GM10266 (cell line): ENCODE data around the gene TUBA1B.
"Not testable (repeated sequence)": the region's sequence is repeated elsewhere in the genome, so short reads cannot be mapped to it uniquely, and the experiment has no call there.

Source experiments
- DNase-seq: peaks from one replicate; pipeline ENCODE4 v3.0.0; 2012; ENCODE audit errors: extremely low spot score
- TF ChIP-seq, protein P1 (sequence below): IDR thresholded peaks from 2 replicates; pipeline ENCODE4 v1.5.1; 2012; ENCODE audit warnings: mild to moderate bottlenecking, low read depth; ENCODE audit not compliant: control insufficient read depth, insufficient read depth; ENCODE audit errors: missing control alignments

The TUBA1B gene

DNA sequence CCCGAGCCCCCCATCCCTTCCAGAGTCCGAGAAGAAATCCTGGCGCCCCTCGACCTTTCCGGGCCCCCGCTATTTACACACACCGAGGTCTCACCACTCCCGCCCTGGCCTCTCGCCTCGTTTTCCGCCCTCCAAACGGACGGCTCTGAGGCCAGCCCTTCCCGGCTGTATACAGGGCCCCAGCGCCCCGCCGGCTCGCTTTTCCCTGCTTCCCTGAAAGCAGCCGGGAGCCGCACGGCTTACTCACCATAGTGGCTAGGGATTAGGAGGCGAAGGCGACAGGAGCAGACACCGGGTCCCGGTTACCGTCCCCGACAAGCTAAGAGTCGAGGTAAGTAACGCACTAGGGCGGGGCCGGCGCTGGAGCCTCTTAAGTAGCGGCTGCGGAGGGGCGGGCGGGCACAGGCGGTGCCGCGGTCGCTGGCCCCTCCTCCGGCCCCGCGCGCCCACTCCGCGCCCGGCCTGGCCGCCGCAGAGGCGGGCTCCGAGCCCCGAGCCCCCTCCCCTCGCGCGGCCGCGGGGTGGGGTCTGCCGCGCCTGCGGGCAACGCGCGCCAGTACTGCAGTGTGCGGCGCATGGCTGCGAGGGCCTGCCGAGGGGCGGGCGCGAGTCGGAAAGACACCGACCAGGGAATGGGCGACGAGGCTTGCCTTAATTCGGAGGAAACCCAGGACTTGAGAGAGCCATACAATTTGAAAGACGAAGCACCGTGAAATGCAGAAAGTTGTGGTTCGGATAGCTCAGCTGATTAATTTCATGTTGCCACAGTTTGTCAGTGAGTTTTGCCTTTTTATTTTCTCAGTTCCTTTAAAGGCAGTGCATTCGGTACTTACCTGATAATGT is at the start of gene TUBA1B:
Gene TUBA1B, minus strand, starts transcription at position 345 of the 843 bp plus-strand sequence. Its CDS starts 95 bp downstream, at position 250.
- DNase-seq, result peak; percentile 97

DNA sequence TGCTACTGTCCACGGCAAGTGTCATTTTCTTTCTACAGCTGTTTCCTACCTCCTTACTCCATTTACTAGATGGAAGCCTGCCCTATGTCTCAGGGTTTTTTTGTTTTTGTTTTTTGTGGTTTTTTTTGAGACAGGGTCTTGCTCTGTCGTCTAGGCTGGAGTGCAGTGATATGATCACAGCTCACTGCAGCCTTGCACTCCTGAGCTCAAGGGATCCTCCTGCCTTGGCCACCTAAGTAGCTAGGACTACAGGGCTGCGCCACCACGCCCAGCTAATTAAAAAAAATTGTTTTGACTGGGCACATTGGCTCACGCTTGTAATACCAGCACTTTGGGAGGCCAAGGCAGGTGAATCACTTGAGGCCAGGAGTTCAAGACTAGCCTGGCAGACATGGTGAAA is 43.0 kb upstream of the TUBA1B start:
- no peak for DNase-seq
- TF ChIP-seq, protein P1, sequence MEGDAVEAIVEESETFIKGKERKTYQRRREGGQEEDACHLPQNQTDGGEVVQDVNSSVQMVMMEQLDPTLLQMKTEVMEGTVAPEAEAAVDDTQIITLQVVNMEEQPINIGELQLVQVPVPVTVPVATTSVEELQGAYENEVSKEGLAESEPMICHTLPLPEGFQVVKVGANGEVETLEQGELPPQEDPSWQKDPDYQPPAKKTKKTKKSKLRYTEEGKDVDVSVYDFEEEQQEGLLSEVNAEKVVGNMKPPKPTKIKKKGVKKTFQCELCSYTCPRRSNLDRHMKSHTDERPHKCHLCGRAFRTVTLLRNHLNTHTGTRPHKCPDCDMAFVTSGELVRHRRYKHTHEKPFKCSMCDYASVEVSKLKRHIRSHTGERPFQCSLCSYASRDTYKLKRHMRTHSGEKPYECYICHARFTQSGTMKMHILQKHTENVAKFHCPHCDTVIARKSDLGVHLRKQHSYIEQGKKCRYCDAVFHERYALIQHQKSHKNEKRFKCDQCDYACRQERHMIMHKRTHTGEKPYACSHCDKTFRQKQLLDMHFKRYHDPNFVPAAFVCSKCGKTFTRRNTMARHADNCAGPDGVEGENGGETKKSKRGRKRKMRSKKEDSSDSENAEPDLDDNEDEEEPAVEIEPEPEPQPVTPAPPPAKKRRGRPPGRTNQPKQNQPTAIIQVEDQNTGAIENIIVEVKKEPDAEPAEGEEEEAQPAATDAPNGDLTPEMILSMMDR, result no peak

More for the DNA sequence above, at the start of gene TUBA1B:
- TF ChIP-seq, protein P1, result no peak

DNA sequence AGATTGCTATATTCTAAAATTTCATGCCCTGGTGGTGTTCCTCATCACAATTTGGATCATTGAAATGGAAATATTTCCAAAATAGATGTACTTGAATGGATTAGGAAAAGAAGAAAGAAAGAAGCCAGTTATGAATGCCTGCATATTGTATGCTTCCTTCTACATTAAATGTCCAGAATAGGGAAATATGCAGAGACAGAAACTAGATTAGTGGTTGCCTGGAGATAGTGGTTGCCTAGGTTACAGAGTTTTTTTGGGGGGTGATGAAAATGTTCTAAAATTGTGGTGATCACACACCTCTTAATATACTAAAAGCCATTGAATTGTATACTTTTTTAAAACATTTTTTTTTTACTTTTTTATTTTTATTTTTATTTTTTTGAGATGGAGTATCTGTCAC is 39.7 kb upstream of the TUBA1B start:
- TF ChIP-seq, protein P1, result no peak
- no peak for DNase-seq

DNA sequence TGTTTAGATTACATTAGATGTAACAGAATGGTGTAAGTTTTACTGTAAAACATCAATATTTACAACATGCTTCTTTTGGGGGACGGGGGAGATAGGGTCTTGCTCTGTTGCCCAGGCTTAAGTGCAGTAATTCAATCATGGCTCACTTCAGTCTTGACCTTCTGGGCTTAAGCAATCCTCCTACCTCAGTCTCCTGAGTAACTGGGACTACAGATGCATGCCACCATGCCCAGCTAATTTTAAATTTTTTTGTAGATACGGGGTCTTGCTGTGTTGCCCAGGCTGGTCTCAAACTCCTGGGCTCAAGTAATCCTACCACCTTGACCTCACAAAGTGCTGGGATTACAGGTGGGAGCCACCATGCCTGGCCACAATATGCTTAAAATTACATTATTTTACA is 33.9 kb upstream of the TUBA1B start:
- TF ChIP-seq, protein P1, result no peak
- no peak for DNase-seq

DNA sequence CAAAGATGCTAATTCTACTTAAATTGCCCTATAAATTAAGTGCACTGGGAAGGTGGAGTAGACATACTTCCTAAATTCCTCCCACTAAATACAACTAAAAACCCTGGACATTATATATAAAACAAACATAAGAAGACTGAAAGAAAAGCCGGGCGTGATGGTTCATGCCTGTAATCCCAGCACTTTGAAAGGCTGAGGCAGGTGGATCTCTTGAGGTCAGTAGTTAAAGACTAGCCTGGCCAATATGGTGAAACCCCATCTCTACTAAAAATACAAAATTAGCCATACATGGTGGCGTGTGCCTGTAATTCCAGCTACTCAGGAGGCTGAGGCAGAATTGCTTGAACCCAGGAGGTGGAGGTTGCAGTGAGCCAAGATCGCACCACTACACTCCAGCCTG is 30.7 kb upstream of the TUBA1B start:
- DNase-seq, result not testable (repeated sequence)

DNA sequence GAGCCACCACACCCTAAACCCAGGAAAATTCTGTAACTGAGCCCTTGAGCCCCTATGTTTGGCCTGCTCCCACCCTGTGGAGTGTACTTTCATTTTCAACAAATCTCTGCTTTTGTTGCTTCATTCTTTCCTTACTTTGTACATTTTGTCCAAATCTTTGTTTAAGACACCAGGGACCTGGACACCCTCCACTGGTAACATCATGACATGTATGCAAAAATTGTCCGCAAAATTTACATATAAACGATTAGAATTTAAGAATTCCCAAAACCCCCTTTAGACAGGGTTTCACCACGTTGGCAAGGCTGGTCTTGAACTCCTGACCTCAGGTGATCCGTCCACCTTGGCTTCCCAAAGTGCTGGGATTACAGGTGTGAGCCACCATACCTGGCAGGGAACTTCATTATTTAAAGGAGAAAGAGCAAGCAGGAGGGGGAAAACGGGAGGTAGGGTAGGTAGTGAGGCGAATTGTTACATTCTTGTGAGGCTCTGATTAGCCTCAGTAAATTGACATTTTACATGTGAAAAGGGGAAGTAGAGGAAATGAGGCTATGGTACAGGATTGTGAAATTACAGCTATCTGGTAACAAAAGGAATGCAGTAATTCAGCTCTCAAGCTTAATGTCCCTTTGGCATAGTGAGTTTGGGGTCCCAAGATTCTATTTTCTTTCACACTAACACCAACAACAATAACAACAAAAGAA is 30.0 kb upstream of the TUBA1B start:
- no peak for DNase-seq
- TF ChIP-seq, protein P1, result no peak

DNA sequence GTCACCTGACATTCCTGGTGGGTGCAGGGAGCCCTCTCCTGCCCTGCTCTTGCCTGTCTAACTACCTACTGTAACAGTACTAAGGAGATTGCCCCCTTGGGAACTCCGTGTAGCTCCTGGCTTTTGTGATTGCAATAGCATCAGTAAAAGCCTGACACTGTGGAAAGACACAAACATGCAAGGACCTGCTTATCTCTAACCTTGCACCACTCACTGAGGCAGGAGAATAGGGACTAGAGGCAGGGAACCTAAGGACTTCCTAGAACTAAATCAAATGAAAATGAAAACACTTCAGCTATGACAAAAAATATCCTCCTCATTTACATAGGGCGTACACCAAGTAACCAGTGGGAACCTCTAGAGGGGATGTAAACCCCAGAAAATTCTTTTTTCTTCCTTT is 29.2 kb upstream of the TUBA1B start:
- DNase-seq, result no peak
- TF ChIP-seq, protein P1, result no peak

DNA sequence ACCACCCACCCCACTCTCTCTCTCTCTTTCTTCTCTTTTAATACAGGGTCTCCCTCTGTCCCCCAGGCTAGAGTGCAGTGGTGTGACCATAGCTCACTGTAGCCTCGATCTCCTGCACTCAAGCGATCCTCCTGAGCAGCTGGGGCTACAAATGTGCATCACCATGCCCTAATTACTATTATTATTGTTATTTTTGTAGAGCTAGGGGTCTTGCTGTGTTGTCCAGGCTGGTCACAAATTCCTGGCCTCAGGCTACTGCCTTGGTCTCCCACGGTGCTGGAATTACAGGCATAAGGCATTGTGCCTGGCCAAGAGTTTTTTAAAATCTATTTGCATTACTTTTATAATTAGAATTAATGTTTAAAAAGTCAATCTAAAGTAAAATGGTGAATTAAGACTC is 23.0 kb upstream of the TUBA1B start:
- DNase-seq, result no peak
- TF ChIP-seq, protein P1, result no peak
